Cardiac septum (tissue), 1 donor: ENCODE results near the gene TAF12. TPM values are rescaled to one million over a fixed set of nuclear protein-coding genes. Genes with fewer than 3 reads are reported as not detected.

ENCODE experiments used
- DNase-seq: peaks from one replicate; pipeline ENCODE4 v3.0.0-alpha.2; 2020; ENCODE audit warnings: low spot score
- intact Hi-C: fragments of 100-400 bp; cut with DNase I; formaldehyde crosslinking; loops from one replicate; pipeline ENCODE4 v1.14.0; 2022
- total RNA-seq: library from RNA; stranded (reverse); fragmentation: NEBNext Ultra II Directional; extraction: Animal tissue kit (Norgen Biotek cat#: 25700); gene quantifications from one replicate; pipeline ENCODE4 v1.2.1, GENCODE V29; 2021
- donor health status: DM: no; HTN: no; CAD: no.

Gene TAF12
- total RNA-seq, 1 donor from 2014 or later: 17.3 TPM

GRCh38 chr1:28560886-28561285 is 82.0 kb downstream of the TAF12 start:
- intact Hi-C loops: no loop called here
- DNase-seq: no peak

Other genes with a start within 250 kb of the TAF12 start
- 4.1 TPM for gene RCC1, start 137.0 kb downstream of the TAF12 start, total RNA-seq
- gene TRNAU1AP, start 90.0 kb downstream of the TAF12 start, total RNA-seq: 17.6 TPM
- gene RAB42, start 50.8 kb downstream of the TAF12 start, total RNA-seq: 1.1 TPM
- gene RNU11, start 5.5 kb upstream of the TAF12 start, total RNA-seq: not detected
- gene GMEB1, start 25.7 kb upstream of the TAF12 start, total RNA-seq: 8.2 TPM
- 44.4 TPM for gene YTHDF2, start 93.9 kb upstream of the TAF12 start, total RNA-seq
- not detected for gene OPRD1, start 169.1 kb upstream of the TAF12 start, total RNA-seq